ENCODE results near the gene PPP2R2B. TPM values are rescaled to one million over a fixed set of nuclear protein-coding genes. Genes with fewer than 3 reads are reported as not detected.

Gene PPP2R2B
- total and polyA plus RNA-seq, 4 donors, result 0.15 to 1.2 (median 0.55) TPM

- H3K27me3 ChIP-seq (ENCODE audit: control insufficient read depth in 3 of 3, insufficient read depth in 3 of 3, low read length in 2 of 3), result peaks cover 0 to 2% (median 0%) of the 10 kb centered on the region in 3 donors
- H3K36me3 ChIP-seq (ENCODE audit: control insufficient read depth in 4 of 4, insufficient read depth in 4 of 4, low read length in 4 of 4), result no peaks in the 10 kb centered on the region
- no peak overlapping the region for H3K27ac ChIP-seq (ENCODE audit: low read depth in 1 of 2, low read length in 1 of 2)
- no peaks in the 10 kb centered on the region for H3K4me1 ChIP-seq (ENCODE audit: control insufficient read depth in 5 of 5, insufficient read depth in 5 of 5, low read length in 5 of 5)
- H3K9me3 ChIP-seq (ENCODE audit: control insufficient read depth in 4 of 4, insufficient read depth in 3 of 4, low read length in 3 of 4), result no peaks in the 10 kb centered on the region
- no peak for ATAC-seq (ENCODE audit: insufficient read depth, low FRiP score)
- TF ChIP-seq, protein P1, sequence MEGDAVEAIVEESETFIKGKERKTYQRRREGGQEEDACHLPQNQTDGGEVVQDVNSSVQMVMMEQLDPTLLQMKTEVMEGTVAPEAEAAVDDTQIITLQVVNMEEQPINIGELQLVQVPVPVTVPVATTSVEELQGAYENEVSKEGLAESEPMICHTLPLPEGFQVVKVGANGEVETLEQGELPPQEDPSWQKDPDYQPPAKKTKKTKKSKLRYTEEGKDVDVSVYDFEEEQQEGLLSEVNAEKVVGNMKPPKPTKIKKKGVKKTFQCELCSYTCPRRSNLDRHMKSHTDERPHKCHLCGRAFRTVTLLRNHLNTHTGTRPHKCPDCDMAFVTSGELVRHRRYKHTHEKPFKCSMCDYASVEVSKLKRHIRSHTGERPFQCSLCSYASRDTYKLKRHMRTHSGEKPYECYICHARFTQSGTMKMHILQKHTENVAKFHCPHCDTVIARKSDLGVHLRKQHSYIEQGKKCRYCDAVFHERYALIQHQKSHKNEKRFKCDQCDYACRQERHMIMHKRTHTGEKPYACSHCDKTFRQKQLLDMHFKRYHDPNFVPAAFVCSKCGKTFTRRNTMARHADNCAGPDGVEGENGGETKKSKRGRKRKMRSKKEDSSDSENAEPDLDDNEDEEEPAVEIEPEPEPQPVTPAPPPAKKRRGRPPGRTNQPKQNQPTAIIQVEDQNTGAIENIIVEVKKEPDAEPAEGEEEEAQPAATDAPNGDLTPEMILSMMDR (IDR thresholded peaks at IDR 0.05; ENCODE audit: control extremely low read depth, extremely low read depth), result no peak
- no peak overlapping the region for H3K9ac ChIP-seq (ENCODE audit: insufficient read depth in 1 of 2, low read length in 2 of 2)
- DNase-seq, result no peak
- H3K4me3 ChIP-seq, result no peak overlapping the region
These were observed 123.9 kb downstream of the PPP2R2B start for GRCh38 chr5:146754621-146755020.

GRCh38 chr5:146753641-146754040 lies 124.9 kb downstream of the PPP2R2B start:
- no peaks in the 10 kb centered on the region for H3K4me1 ChIP-seq (ENCODE audit: control insufficient read depth in 5 of 5, insufficient read depth in 5 of 5, low read length in 5 of 5)
- TF ChIP-seq, protein P1 (IDR thresholded peaks at IDR 0.05; ENCODE audit: control extremely low read depth, extremely low read depth), result no peak
- H3K36me3 ChIP-seq (ENCODE audit: control insufficient read depth in 4 of 4, insufficient read depth in 4 of 4, low read length in 4 of 4), result no peaks in the 10 kb centered on the region
- 37 to 51% methylated on average over 2 of the region's 2 CpGs for WGBS, 2 donors
- no peak overlapping the region for H3K9ac ChIP-seq (ENCODE audit: insufficient read depth in 1 of 2, low read length in 2 of 2)
- no peak overlapping the region for H3K27ac ChIP-seq (ENCODE audit: low read depth in 1 of 2, low read length in 1 of 2)
- H3K27me3 ChIP-seq (ENCODE audit: control insufficient read depth in 3 of 3, insufficient read depth in 3 of 3, low read length in 2 of 3), result no peaks in the 10 kb centered on the region
- no peak overlapping the region for H3K4me3 ChIP-seq
- H3K9me3 ChIP-seq (ENCODE audit: control insufficient read depth in 4 of 4, insufficient read depth in 3 of 4, low read length in 3 of 4), result no peaks in the 10 kb centered on the region
- ATAC-seq (ENCODE audit: insufficient read depth, low FRiP score) (no peak), DNase-seq (no peak)

DNA sequence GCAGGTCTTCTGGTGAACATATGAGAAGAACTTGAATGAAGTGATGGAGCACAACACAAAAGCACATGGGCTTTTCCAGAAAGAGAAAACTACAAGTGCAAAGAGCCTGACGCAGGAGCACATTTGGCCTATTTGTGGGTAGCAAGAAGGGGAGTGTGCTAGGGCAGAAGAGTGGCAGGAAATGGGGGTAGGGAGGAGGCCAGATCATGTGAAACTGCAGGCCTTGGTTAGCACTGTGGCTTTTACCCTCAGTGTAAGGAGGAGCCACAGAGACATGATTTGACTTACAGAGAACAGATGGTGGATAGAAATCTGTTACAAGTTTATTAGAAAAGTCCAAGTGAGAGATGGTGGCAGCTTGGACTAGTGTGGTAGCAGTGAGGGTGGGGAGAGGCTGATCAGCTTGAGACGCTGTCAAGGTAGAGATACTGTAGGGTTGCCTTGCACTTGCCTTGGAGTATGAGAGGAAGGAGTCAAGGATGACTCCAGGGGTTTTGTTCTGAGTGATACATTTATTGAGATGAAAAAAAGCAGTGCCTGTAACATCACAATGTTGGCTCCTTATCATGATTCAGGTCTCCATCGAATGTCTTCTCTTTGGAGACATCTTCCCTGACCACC lies 126.7 kb downstream of the PPP2R2B start:
- Histone ChIP-seq H3K27me3 (ENCODE audit: control insufficient read depth in 3 of 3, insufficient read depth in 3 of 3, low read length in 2 of 3) (no peaks in the 10 kb centered on the region), H3K4me1 (ENCODE audit: control insufficient read depth in 5 of 5, insufficient read depth in 5 of 5, low read length in 5 of 5) (no peaks in the 10 kb centered on the region), H3K36me3 (ENCODE audit: control insufficient read depth in 4 of 4, insufficient read depth in 4 of 4, low read length in 4 of 4) (no peaks in the 10 kb centered on the region), H3K9me3 (ENCODE audit: control insufficient read depth in 4 of 4, insufficient read depth in 3 of 4, low read length in 3 of 4) (no peaks in the 10 kb centered on the region), H3K27ac (ENCODE audit: low read depth in 1 of 2, low read length in 1 of 2) (no peak overlapping the region), H3K9ac (ENCODE audit: insufficient read depth in 1 of 2, low read length in 2 of 2) (no peak overlapping the region), H3K4me3 (no peak overlapping the region)
- DNase-seq (no peak), ATAC-seq (ENCODE audit: insufficient read depth, low FRiP score) (no peak)
- WGBS, 2 donors, result 63 to 71% methylated on average over 3 of the region's 3 CpGs
- TF ChIP-seq, protein P1 (IDR thresholded peaks at IDR 0.05; ENCODE audit: control extremely low read depth, extremely low read depth), result no peak

DNA sequence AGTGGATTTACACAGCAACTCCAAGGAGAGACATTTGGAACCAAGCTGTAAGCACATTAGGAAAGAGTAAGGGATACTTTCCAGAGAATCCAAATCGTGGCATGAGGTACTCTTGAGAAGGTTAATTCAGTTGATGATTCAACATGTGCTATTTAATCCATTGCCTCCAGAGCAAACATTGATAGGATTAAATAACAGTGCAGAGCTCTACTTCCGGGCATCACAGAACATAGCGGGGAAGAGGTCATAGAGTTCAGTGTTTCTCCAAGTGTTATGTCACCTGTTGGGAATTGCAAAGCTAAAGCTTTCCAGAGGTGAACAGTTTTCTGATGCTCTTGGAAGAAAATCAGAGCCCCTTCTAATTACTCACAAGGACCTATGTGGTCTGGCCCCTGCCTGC lies 127.5 kb downstream of the PPP2R2B start:
- Histone ChIP-seq H3K36me3 (ENCODE audit: control insufficient read depth in 4 of 4, insufficient read depth in 4 of 4, low read length in 4 of 4) (no peaks in the 10 kb centered on the region), H3K9me3 (ENCODE audit: control insufficient read depth in 4 of 4, insufficient read depth in 3 of 4, low read length in 3 of 4) (no peaks in the 10 kb centered on the region), H3K27ac (ENCODE audit: low read depth in 1 of 2, low read length in 1 of 2) (no peak overlapping the region), H3K27me3 (ENCODE audit: control insufficient read depth in 3 of 3, insufficient read depth in 3 of 3, low read length in 2 of 3) (no peaks in the 10 kb centered on the region), H3K9ac (ENCODE audit: insufficient read depth in 1 of 2, low read length in 2 of 2) (no peak overlapping the region), H3K4me3 (no peak overlapping the region), H3K4me1 (ENCODE audit: control insufficient read depth in 5 of 5, insufficient read depth in 5 of 5, low read length in 5 of 5) (no peaks in the 10 kb centered on the region)
- WGBS, 2 donors, result 69 to 83% methylated on average over 3 of the region's 3 CpGs
- no peak for DNase-seq
- no peak for ATAC-seq (ENCODE audit: insufficient read depth, low FRiP score)
- TF ChIP-seq, protein P1 (IDR thresholded peaks at IDR 0.05; ENCODE audit: control extremely low read depth, extremely low read depth), result no peak

Data from lung (tissue), 12 donors.